Measurements from ENCODE around the gene RUFY2.
A peak's percentile ranks its signal among the peaks of the same experiment; 100 is the strongest.

RUFY2 gene

GRCh38 chr10:68406111-68406814 lies 814 bp downstream of the RUFY2 start:
- H3K9me3 ChIP-seq (ENCODE audit: low read length): no peaks in the 10 kb centered on the region

GRCh38 chr10:68403701-68404100 lies 3.4 kb downstream of the RUFY2 start:
- Histone ChIP-seq H3K4me3 (ENCODE audit: low read depth, low read length, poor library complexity, severe bottlenecking) (no peak overlapping the region), H3K9me3 (ENCODE audit: low read length) (no peaks in the 10 kb centered on the region), H3K79me2 (ENCODE audit: insufficient read depth, low read length) (peaks cover 16% of the 10 kb centered on the region; the same call in 1 of the 2 replicates)

More at GRCh38 chr10:68406111-68406814, 814 bp downstream of the RUFY2 start:
- Histone ChIP-seq H3K27ac (ENCODE audit: low read depth, low read length, poor library complexity, severe bottlenecking) (peak overlapping the region; percentile 33), H2AFZ (ENCODE audit: low read length) (no peak overlapping the region), H3F3A (ENCODE audit: insufficient read depth, low read length) (peaks cover 5% of the 10 kb centered on the region; the same call in 1 of the 2 replicates), H3K9ac (ENCODE audit: low read length) (peak overlapping the region; percentile 85), H3K79me2 (ENCODE audit: insufficient read depth, low read length) (peaks cover 16% of the 10 kb centered on the region; the same call in 1 of the 2 replicates), H4K20me1 (ENCODE audit: insufficient read depth, low read length) (no peaks in the 10 kb centered on the region), H3K4me2 (ENCODE audit: low read length) (peak overlapping the region; percentile 95), H3K4me3 (ENCODE audit: low read depth, low read length, poor library complexity, severe bottlenecking) (peak overlapping the region; percentile 79), H3K4me1 (ENCODE audit: insufficient read depth, low read length, severe bottlenecking) (peaks cover 23% of the 10 kb centered on the region), H3K9me2 (ENCODE audit: low read depth, low read length) (no peaks in the 10 kb centered on the region), H3K27me3 (ENCODE audit: insufficient read depth, low read length) (no peaks in the 10 kb centered on the region), H3K36me3 (ENCODE audit: insufficient read depth, low read length) (no peaks in the 10 kb centered on the region)
- TF ChIP-seq, protein P1, sequence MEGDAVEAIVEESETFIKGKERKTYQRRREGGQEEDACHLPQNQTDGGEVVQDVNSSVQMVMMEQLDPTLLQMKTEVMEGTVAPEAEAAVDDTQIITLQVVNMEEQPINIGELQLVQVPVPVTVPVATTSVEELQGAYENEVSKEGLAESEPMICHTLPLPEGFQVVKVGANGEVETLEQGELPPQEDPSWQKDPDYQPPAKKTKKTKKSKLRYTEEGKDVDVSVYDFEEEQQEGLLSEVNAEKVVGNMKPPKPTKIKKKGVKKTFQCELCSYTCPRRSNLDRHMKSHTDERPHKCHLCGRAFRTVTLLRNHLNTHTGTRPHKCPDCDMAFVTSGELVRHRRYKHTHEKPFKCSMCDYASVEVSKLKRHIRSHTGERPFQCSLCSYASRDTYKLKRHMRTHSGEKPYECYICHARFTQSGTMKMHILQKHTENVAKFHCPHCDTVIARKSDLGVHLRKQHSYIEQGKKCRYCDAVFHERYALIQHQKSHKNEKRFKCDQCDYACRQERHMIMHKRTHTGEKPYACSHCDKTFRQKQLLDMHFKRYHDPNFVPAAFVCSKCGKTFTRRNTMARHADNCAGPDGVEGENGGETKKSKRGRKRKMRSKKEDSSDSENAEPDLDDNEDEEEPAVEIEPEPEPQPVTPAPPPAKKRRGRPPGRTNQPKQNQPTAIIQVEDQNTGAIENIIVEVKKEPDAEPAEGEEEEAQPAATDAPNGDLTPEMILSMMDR (IDR thresholded peaks at IDR 0.05; ENCODE audit: low read length): no peak
- no peak for TF ChIP-seq EZH2 (IDR thresholded peaks at IDR 0.05; ENCODE audit: borderline replicate concordance, low read length)

DNA sequence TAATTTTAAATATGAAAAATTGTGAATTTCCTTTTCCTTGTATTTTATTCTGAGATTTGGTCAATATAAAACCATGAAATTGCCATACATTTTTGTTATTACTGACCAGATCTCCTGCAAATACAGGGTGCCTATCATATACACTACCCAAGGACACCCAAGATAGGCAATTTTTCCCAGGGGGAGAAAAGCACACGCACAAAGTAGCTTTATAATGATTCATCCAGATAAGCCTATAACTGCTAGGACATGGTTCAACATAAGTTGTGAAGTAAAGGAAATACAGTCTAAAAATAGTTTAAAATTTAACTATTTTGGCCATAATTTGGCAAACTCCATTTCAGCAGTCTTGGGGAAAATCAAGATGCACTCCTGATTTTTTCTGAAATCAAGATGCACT lies 4.8 kb downstream of the RUFY2 start:
- Histone ChIP-seq H3K4me2 (ENCODE audit: low read length) (no peak overlapping the region), H3K79me2 (ENCODE audit: insufficient read depth, low read length) (peaks cover 16% of the 10 kb centered on the region; the same call in 1 of the 2 replicates), H2AFZ (ENCODE audit: low read length) (no peak overlapping the region), H3K4me1 (ENCODE audit: insufficient read depth, low read length, severe bottlenecking) (peaks cover 17% of the 10 kb centered on the region), H3K27me3 (ENCODE audit: insufficient read depth, low read length) (no peaks in the 10 kb centered on the region), H3K4me3 (ENCODE audit: low read depth, low read length, poor library complexity, severe bottlenecking) (no peak overlapping the region), H4K20me1 (ENCODE audit: insufficient read depth, low read length) (no peaks in the 10 kb centered on the region), H3K27ac (ENCODE audit: low read depth, low read length, poor library complexity, severe bottlenecking) (no peak overlapping the region), H3K9me2 (ENCODE audit: low read depth, low read length) (no peaks in the 10 kb centered on the region), H3K9ac (ENCODE audit: low read length) (no peak overlapping the region), H3F3A (ENCODE audit: insufficient read depth, low read length) (no peaks in the 10 kb centered on the region), H3K9me3 (ENCODE audit: low read length) (no peaks in the 10 kb centered on the region), H3K36me3 (ENCODE audit: insufficient read depth, low read length) (peaks cover 3% of the 10 kb centered on the region; the same call in 1 of the 2 replicates)
- TF ChIP-seq, protein P1 (IDR thresholded peaks at IDR 0.05; ENCODE audit: low read length): no peak
- TF ChIP-seq EZH2 (IDR thresholded peaks at IDR 0.05; ENCODE audit: borderline replicate concordance, low read length): no peak

More at GRCh38 chr10:68403701-68404100, 3.4 kb downstream of the RUFY2 start:
- TF ChIP-seq, protein P1 (IDR thresholded peaks at IDR 0.05; ENCODE audit: low read length): no peak
- no peak for TF ChIP-seq EZH2 (IDR thresholded peaks at IDR 0.05; ENCODE audit: borderline replicate concordance, low read length)
- Histone ChIP-seq H3K4me2 (ENCODE audit: low read length) (no peak overlapping the region), H3K27me3 (ENCODE audit: insufficient read depth, low read length) (no peaks in the 10 kb centered on the region), H3K9me2 (ENCODE audit: low read depth, low read length) (no peaks in the 10 kb centered on the region), H3K4me1 (ENCODE audit: insufficient read depth, low read length, severe bottlenecking) (peaks cover 23% of the 10 kb centered on the region), H4K20me1 (ENCODE audit: insufficient read depth, low read length) (no peaks in the 10 kb centered on the region), H2AFZ (ENCODE audit: low read length) (no peak overlapping the region), H3F3A (ENCODE audit: insufficient read depth, low read length) (no peaks in the 10 kb centered on the region), H3K9ac (ENCODE audit: low read length) (no peak overlapping the region), H3K27ac (ENCODE audit: low read depth, low read length, poor library complexity, severe bottlenecking) (no peak overlapping the region), H3K36me3 (ENCODE audit: insufficient read depth, low read length) (peaks cover 3% of the 10 kb centered on the region; the same call in 1 of the 2 replicates)

Data from OCI-LY1 (cell line).